H9 (cell line): ENCODE data around the gene ZNF286A. TPM values are rescaled to one million over a fixed set of nuclear protein-coding genes. Genes with fewer than 3 reads are reported as not detected.
"Not testable (repeated sequence)": the region's sequence is repeated elsewhere in the genome, so short reads cannot be mapped to it uniquely, and the experiment has no call there.

Experiments
- DNase-seq: peaks from one replicate; pipeline ENCODE4 v3.0.0-alpha.2; 2017
- H2AFZ ChIP-seq: one replicate; pipeline ENCODE4 v1.6.1; 2013; ENCODE audit warnings: mild to moderate bottlenecking, low read length, control low read depth, moderate library complexity
- H2AK5ac ChIP-seq: 2 replicates; pipeline ENCODE4 v1.6.1; 2013; ENCODE audit warnings: low read length, control low read depth, mixed read lengths; ENCODE audit not compliant: insufficient read length
- H2BK120ac ChIP-seq: one replicate; pipeline ENCODE4 v1.6.1; 2013; ENCODE audit warnings: low read depth, mild to moderate bottlenecking, low read length, control low read depth, inconsistent platforms; ENCODE audit not compliant: poor library complexity, severe bottlenecking
- H2BK12ac ChIP-seq: 2 replicates; pipeline ENCODE4 v1.6.1; 2013; ENCODE audit warnings: low read length, control low read depth, mixed read lengths, low read depth; ENCODE audit not compliant: insufficient read length
- H2BK15ac ChIP-seq: 2 replicates; pipeline ENCODE4 v1.6.1; 2013; ENCODE audit warnings: low read depth, low read length, control low read depth
- H2BK20ac ChIP-seq: one replicate; pipeline ENCODE4 v1.6.1; 2013; ENCODE audit warnings: low read depth, mild to moderate bottlenecking, low read length, control low read depth, inconsistent platforms; ENCODE audit not compliant: poor library complexity, severe bottlenecking
- H2BK5ac ChIP-seq: 2 replicates; pipeline ENCODE4 v1.6.1; 2013; ENCODE audit warnings: low read length, control low read depth, mixed read lengths; ENCODE audit not compliant: insufficient read length
- H3K14ac ChIP-seq: 2 replicates; pipeline ENCODE4 v1.6.1; 2013; ENCODE audit warnings: low read length, control low read depth; ENCODE audit not compliant: insufficient read depth
- H3K18ac ChIP-seq: 2 replicates; pipeline ENCODE4 v1.6.1; 2013; ENCODE audit warnings: low read depth, mild to moderate bottlenecking, mixed read lengths, low read length, control low read depth; ENCODE audit not compliant: insufficient read length
- H3K23ac ChIP-seq: 2 replicates; pipeline ENCODE4 v1.6.1; 2013; ENCODE audit warnings: low read length, control low read depth, mixed read lengths, low read depth; ENCODE audit not compliant: insufficient read length
- H3K23me2 ChIP-seq: 2 replicates; pipeline ENCODE4 v1.6.1; 2013; ENCODE audit warnings: low read depth, mild to moderate bottlenecking, mixed read lengths, low read length, control low read depth; ENCODE audit not compliant: insufficient read length, poor library complexity, severe bottlenecking
- H3K27ac ChIP-seq: 2 replicates; pipeline ENCODE4 v1.5.1; 2013; ENCODE audit warnings: low read length, control low read depth, mixed read lengths, low read depth; ENCODE audit not compliant: insufficient read length
- H3K27me3 ChIP-seq: 2 replicates; pipeline ENCODE4 v1.6.1; 2013; ENCODE audit warnings: low read length, control low read depth, inconsistent platforms; ENCODE audit not compliant: insufficient read depth
- H3K4ac ChIP-seq: 2 replicates; pipeline ENCODE4 v1.6.1; 2013; ENCODE audit warnings: low read depth, mild to moderate bottlenecking, control low read depth, inconsistent platforms, low read length, moderate library complexity
- H3K4me1 ChIP-seq: 2 replicates; pipeline ENCODE4 v1.6.1; 2013; ENCODE audit warnings: low read length, control low read depth, inconsistent platforms; ENCODE audit not compliant: insufficient read depth
- H3K4me2 ChIP-seq: 2 replicates; pipeline ENCODE4 v1.6.1; 2013; ENCODE audit warnings: low read length, control low read depth, mixed read lengths; ENCODE audit not compliant: insufficient read length, insufficient read depth
- H3K56ac ChIP-seq: 2 replicates; pipeline ENCODE4 v1.6.1; 2013; ENCODE audit warnings: low read depth, mild to moderate bottlenecking, mixed read lengths, low read length, control low read depth; ENCODE audit not compliant: insufficient read length
- H3K79me1 ChIP-seq: 2 replicates; pipeline ENCODE4 v1.6.1; 2013; ENCODE audit warnings: low read depth, mild to moderate bottlenecking, moderate library complexity, low read length, control low read depth, inconsistent platforms; ENCODE audit not compliant: insufficient read depth, poor library complexity, severe bottlenecking
- H3K79me2 ChIP-seq: 2 replicates; pipeline ENCODE4 v1.6.1; 2013; ENCODE audit warnings: low read length, control low read depth, inconsistent platforms; ENCODE audit not compliant: insufficient read depth
- H3K9ac ChIP-seq: 2 replicates; pipeline ENCODE4 v1.6.1; 2013; ENCODE audit warnings: low read length, control low read depth, mixed read lengths; ENCODE audit not compliant: insufficient read length; ENCODE audit errors: extremely low read depth
- H3K9me3 ChIP-seq: one replicate; pipeline ENCODE4 v1.6.1; 2013; ENCODE audit warnings: low read depth, low read length, inconsistent platforms; ENCODE audit not compliant: control insufficient read depth
- H3T11ph ChIP-seq: one replicate; pipeline ENCODE4 v1.6.1; 2013; ENCODE audit warnings: mild to moderate bottlenecking, low read length, control low read depth, inconsistent platforms
- H4K20me1 ChIP-seq: one replicate; pipeline ENCODE4 v1.6.1; 2013; ENCODE audit not compliant: control insufficient read depth, insufficient read length, insufficient read depth
- H4K5ac ChIP-seq: 2 replicates; pipeline ENCODE4 v1.6.1; 2013; ENCODE audit warnings: low read depth, mild to moderate bottlenecking, mixed read lengths, low read length, control low read depth; ENCODE audit not compliant: insufficient read length
- H4K8ac ChIP-seq: replicated peaks from 2 replicates; pipeline ENCODE4 v1.6.1; 2013; ENCODE audit warnings: low read length, control low read depth, mixed read lengths, low read depth; ENCODE audit not compliant: insufficient read length
- H4K91ac ChIP-seq: 2 replicates; pipeline ENCODE4 v1.6.1; 2013; ENCODE audit warnings: low read depth, mild to moderate bottlenecking, moderate library complexity, mixed read lengths, low read length, control low read depth; ENCODE audit not compliant: insufficient read length
- H3K27ac Mint-ChIP-seq, 3 experiments: 2 replicates in 2 of 3; 3 replicates in 1 of 3; pipeline ENCODE4 v1.8.0; 2020 to 2021; ENCODE audit warnings: mixed read lengths in 3 of 3, mild to moderate bottlenecking in 1 of 3, moderate library complexity in 1 of 3
- H3K27me3 Mint-ChIP-seq: 2 replicates; pipeline ENCODE4 v1.8.0; 2021; ENCODE audit warnings: low read depth, mild to moderate bottlenecking, moderate library complexity, mixed read lengths
- H3K36me3 Mint-ChIP-seq, 3 experiments: 2 replicates in 2 of 3; 3 replicates in 1 of 3; pipeline ENCODE4 v1.8.0; 2020 to 2021; ENCODE audit warnings: low read depth in 3 of 3, mixed read lengths in 3 of 3; ENCODE audit not compliant: insufficient read depth in 1 of 3
- H3K4me1 Mint-ChIP-seq, 2 experiments: 2 replicates each; pipeline ENCODE4 v1.8.0; 2020; ENCODE audit warnings: mixed read lengths in 2 of 2
- H3K4me3 Mint-ChIP-seq, 2 experiments: 2 replicates in 1 of 2; 3 replicates in 1 of 2; pipeline ENCODE4 v1.8.0; 2020 to 2021; ENCODE audit warnings: mild to moderate bottlenecking in 2 of 2, mixed read lengths in 2 of 2, moderate library complexity in 1 of 2
- H3K9me3 Mint-ChIP-seq, 2 experiments: 2 replicates in 1 of 2; 3 replicates in 1 of 2; pipeline ENCODE4 v1.8.0; 2020; ENCODE audit warnings: mild to moderate bottlenecking in 2 of 2, mixed read lengths in 2 of 2, moderate library complexity in 1 of 2
- WGBS: extraction: QIAGEN DNeasy Blood & Tissue Kit; methylation state at CpG from one replicate; pipeline ENCODE4 v1.1.7; 2013; ENCODE audit warnings: missing lambda C conversion rate, low lambda C conversion rate, mixed read lengths; ENCODE audit not compliant: insufficient read length; ENCODE audit errors: extremely low coverage; 5-methylcytosine and 5-hydroxymethylcytosine counted together
- total RNA-seq: library from RNA; stranded (reverse); gene quantifications from 2 replicates; pipeline ENCODE4 v1.2.1, GENCODE V29; 2021

The ZNF286A gene
- total RNA-seq, 1 experiment from 2014 or later: 101 TPM

DNA sequence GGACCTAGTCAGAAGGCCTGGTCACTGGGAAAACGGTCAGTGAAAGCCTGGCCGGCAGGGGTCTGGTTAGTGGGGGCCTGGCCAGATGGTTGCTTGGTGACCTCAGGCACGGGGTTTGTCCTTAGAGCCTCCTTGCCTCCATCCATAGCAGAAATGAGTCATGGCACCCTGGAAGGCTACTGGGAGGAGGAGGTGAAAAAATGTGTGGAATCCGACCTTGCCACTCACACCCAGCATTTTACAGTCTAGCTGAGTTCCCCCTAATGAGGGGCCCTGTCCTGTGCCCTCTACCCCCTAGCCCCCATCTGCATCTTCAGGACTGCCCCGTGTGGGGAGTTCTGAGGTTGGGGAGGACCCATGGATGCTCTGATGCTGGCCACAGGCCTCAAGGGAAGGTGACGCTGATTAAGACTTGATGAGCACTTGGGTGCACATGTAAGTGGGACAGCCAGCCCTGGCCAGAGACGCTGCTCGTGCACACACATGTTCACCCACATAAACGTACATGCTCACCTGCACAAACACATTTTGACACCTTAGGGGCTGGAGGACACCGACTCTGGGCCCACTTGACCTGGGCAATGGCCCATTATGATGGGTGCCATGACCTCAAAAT is 33.7 kb downstream of the ZNF286A start:
- not testable (repeated sequence) for H3K14ac ChIP-seq, H2BK20ac ChIP-seq, H3K23ac ChIP-seq, H2BK12ac ChIP-seq, H4K8ac ChIP-seq, H3K27me3 ChIP-seq, H3K9me3 Mint-ChIP-seq, H3K56ac ChIP-seq, H3K4me2 ChIP-seq, H3K4me1 ChIP-seq, H2BK15ac ChIP-seq, H3K4me1 Mint-ChIP-seq, H2AK5ac ChIP-seq, H3K79me1 ChIP-seq, H3K36me3 Mint-ChIP-seq, H3K27me3 Mint-ChIP-seq, H3K9me3 ChIP-seq, H4K5ac ChIP-seq, H3K27ac ChIP-seq, H3K23me2 ChIP-seq, H3K27ac Mint-ChIP-seq, H4K20me1 ChIP-seq, DNase-seq, H3K4ac ChIP-seq, H4K91ac ChIP-seq, H3K9ac ChIP-seq, H2AFZ ChIP-seq, H2BK5ac ChIP-seq, H3K18ac ChIP-seq, H3K4me3 Mint-ChIP-seq, H3T11ph ChIP-seq, H3K79me2 ChIP-seq, H2BK120ac ChIP-seq
- no CpG with 5 or more reads among the region's 10 CpGs for whole genome bisulfite sequencing

- H2BK5ac ChIP-seq, H3K23ac ChIP-seq, H3K4me3 Mint-ChIP-seq, H3K27me3 Mint-ChIP-seq, H3K27ac ChIP-seq, H3K9me3 ChIP-seq, H2BK20ac ChIP-seq, H3K36me3 Mint-ChIP-seq, H2BK120ac ChIP-seq, DNase-seq, H3K27me3 ChIP-seq, H4K5ac ChIP-seq, H4K8ac ChIP-seq, H3K56ac ChIP-seq, H2BK15ac ChIP-seq, H3K23me2 ChIP-seq, H2AFZ ChIP-seq, H2AK5ac ChIP-seq, H3K9ac ChIP-seq, H4K20me1 ChIP-seq, H3K27ac Mint-ChIP-seq, H3K4me2 ChIP-seq, H3K4me1 Mint-ChIP-seq, H2BK12ac ChIP-seq, H3K14ac ChIP-seq, H3T11ph ChIP-seq, H3K4me1 ChIP-seq, H3K9me3 Mint-ChIP-seq, H4K91ac ChIP-seq, H3K79me1 ChIP-seq, H3K18ac ChIP-seq, H3K79me2 ChIP-seq, H3K4ac ChIP-seq: not testable (repeated sequence)
- no CpG with 5 or more reads among the region's 5 CpGs for WGBS
These were observed 37.0 kb downstream of the ZNF286A start for GRCh38 chr17:15736578-15736977.
